ENCODE measurements around the gene NPHP4.

NPHP4 gene

DNA sequence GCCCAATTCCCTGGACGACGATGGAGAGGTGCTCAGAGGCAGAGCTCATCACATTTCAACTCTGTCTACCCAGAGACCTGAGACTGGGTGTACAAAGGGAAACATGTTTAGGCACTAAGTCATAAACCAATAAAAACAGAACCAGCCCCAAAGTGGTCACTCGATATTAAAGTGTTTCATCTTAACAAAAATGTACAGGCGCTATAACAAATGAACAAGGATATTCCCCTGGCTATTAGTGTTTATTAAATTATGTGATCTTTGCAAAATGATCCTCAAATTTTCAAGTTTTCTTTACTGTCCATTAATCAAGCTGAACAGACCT lies 43.6 kb downstream of the NPHP4 start:
- no peak for ATAC-seq

DNA sequence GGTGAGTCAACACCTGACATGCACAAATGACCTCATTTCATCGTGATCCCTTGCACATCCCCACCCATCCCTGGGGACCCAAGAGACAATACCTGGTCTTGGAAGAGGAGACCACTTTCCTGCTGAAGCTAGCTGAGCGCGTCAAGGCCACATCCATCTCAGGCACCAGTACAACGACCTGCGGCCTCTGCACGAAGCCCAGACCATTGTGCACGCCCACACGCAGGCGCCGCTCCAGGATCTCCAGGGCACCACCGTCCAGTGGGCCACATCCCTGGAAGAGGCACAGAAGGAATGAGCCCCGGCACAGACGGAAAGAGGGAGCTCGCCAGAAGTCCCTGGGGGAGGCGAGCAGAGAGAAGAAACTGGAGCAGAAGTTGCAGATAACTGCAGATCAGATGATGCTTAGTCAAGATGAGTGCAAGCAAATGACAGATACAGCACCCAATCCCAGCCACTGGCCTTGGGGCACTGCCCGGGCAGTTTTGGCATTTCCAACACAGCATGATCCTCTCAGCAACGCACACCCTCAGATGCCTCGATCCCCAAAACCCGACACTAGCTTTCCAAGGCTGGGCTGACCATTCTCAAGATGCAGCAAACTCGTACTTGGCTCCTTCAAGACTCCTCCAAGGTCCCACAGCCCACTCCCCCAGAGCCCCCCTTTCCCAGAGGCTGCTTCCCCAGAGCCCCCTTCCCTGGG lies 44.1 kb downstream of the NPHP4 start:
- no peak for ATAC-seq

DNA sequence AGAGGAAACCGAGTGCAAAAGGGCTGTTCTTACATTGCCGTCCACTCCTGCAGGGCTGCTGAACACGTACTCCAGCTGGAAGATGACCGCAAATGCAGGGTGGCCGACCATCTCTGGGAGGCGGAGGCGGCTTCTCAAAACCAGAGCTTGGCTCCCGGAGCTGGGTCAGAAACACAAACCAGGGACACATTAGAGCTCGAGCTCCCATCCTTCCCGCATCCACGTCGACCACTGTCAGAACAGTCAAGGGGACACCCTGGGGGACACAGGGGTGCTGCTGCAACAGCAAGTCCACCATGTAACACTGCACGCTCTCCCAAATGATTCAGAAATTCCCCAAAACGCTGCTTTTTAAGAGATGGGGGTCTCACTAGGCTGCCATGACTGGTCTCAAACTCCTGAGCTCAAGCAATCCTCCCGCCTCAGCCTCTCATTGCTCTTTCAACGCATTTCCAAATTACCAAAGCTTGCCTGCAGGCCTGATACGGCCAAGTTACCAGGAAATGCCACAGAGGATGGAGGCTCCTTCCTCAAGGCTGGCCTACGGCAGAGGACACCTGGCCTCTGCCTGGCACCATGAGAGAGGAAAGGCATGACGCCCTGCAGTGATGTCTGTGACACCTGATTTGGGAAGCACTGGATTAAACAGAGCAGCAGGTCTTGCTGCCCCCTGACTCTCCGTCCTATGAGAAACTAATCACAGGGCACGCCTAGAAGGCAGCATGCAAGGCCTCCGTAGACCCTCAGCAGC lies 45.0 kb downstream of the NPHP4 start:
- no peak for ATAC-seq

DNA sequence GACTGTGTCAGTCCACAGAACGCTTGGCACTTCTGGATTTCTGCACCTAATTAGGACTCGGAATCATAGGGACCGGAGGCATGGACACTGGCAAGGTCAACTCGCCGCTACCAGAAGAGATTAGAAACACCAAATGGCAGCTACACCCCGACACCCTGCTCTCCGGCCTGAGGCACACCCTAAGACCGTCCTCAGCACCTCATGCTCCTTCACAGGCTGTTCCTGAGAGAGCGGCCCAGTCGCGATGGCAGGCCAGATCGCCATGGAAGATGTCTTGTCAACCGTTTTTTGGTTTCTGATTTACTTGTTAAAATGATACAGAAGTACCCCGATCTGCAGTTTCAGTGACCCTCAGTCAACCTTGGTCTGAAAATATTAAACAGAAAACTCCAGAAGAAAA lies 46.8 kb downstream of the NPHP4 start:
- ATAC-seq, result no peak

DNA sequence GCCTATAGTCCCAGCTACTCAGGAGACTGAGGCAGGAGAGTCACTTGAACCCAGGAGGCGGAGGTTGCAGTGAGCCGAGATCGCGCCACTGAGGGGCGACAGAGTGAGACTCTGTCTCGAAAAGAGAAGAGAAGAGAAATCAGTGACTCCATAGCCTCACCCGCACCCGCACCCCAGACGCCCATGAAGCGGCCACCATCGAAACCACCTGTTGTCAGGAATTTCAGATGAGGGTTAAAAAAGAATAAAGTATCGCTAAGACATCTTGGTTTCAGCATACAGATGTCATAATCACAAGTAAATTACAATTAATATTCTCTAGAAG lies 47.4 kb downstream of the NPHP4 start:
- no peak for ATAC-seq

DNA sequence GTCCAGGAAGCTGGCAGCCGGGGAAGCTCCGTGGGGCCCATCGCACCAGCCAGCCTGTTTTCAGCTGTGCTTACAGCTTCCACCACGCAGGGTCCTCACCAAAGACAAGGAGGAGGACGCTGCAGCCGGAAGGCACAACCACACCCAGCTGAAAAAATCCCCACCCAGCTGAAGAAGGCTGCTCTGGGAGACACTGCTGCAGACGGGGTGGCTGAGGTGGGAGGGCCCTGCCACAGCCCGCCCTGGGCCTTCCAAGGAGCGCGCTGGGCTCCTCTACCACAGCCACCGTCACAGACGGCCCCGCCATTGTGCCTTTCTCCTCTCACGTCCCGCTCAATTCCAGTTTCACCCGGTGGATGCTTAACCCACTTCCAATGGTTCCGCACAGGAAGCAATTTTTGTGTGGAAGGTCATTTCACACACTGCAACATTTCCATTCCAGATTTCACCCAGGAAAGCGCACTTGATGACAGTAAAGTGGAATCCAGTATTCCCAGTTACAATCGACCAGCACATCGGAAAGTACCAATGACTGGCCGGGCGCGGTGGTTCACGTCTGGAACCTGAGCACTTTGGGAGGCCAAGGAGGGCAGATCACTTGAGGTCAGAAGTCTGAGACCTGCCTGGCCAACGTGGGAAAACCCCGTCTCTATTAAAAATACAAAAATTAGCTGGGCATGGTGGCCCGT lies 47.9 kb downstream of the NPHP4 start:
- ATAC-seq, result no peak

DNA sequence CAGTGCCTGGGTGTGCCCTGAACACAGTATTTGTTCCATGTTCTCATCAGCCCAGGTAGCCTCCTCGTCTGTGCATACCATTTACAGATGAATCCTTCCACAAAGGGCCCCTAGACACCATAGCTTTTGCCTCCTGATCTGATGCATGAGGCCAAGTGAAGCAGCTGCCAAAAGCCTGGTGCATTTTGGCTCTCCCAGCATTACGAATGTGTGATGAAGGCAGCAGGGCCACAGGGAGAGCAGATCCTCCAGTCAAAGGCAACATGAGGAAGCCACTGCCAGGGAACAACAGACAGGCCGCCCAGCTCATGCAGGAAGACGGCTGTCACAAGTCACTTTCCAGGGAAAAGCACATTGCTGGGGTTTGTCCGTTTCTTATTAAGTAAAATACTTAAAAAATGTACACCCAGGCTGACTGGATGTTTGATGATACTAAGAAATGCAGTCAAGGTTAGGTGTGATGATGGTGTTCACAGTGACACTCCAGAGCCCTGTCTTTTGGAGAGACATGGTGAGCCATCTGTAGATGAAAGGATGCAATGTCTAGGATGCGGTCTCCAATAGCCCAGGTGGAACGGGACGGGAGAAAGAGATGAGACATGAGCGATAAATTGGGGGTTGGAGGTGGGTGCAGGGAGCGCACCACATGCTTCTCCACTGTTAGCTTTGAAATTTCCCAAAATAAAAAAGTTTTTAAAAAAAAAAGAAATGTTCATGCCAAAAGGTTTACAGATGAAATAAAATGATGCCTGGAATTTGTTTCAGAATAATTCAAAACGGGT lies 48.7 kb downstream of the NPHP4 start:
- ATAC-seq, result no peak

DNA sequence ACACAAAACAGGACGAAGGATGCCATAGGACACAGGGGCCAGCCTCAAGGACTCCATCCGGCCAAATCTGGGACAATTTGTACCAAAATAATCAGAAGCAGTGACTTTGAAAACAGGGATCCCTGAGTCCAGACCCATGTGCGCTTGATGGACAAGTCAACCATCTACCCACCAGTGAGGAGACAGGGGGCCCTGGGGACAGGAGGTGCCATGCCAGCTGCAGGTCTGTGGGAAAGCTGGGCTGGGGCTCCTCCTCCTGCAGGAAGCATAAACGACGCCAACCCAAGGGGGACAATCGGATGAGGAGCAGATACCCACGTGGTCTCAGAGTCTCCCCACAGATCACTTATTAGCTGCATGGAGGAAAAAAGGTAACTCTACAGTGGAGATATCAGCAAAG lies 50.6 kb downstream of the NPHP4 start:
- no peak for ATAC-seq

DNA sequence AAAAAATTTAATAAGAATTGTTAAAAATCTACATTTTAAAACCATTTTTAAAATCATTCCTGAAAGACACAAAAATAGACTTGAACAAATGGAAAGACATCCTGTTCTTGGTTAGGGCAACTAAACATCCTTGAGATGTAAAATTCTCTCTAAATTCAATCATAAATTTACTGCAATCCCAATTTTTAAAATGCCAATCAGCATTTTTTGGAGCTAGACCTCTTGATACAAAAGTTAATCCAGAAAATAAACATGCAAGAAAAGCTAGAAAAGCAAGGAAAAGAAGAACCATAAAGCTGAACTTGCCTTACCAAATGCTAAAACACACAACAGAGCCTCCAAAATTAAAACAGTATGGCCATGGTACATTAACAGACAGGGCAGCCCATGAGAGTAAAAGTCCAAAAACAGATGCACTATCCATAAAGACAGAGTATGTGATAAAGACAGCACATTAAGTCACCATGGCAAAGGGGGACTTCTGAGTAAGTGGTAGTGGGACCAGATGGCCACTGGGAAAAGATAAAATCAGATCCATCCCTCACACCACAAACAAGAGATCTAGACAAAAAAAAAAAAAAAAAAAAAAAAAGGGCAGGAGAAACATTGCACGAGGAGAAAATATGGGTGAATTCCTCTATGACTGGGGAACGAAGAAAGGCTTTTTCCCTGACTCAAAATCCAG lies 51.4 kb downstream of the NPHP4 start:
- ATAC-seq, result no peak

DNA sequence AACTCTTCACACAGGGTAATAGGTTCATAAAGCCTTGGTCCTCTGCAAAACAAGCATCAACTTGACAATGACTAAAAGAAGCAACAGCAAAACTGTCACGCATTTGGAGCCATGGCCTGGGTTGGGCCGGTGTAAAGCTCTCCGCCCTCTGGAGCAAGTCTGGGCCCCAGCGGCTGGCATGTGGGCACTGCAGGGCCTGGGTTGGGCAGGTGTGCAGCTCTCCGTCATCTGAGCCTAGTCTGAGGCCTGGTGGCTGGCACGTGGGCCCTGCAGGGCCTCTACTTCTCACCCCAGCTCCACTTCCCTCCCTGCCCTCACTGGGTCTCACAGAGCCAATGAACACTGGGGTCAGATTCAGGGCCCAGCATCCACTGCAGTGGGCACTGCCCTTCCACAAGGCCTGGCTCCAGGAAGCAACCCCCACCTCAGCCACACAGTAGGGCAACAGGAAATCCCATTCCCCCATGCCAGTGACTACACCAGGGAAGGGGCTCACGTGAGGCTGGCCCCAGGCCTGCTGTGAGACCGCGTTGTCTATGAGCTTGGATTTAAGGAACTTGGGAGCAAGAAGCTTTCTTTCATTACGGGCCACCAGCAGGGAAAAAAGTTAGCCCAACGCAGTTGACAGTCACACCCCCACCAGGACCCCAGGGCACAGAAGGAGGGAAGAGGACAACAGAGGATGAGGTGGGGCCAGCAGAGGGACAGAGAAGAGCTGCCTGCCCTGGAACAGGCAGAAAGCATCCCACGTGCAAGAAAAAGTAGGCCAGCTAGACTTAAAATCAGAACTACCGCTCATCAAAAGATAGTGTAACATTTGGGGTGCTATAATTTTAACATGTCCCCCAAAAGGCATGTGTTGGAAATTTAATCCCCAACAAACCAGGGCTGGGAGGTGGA lies 52.7 kb downstream of the NPHP4 start:
- no peak for ATAC-seq

DNA sequence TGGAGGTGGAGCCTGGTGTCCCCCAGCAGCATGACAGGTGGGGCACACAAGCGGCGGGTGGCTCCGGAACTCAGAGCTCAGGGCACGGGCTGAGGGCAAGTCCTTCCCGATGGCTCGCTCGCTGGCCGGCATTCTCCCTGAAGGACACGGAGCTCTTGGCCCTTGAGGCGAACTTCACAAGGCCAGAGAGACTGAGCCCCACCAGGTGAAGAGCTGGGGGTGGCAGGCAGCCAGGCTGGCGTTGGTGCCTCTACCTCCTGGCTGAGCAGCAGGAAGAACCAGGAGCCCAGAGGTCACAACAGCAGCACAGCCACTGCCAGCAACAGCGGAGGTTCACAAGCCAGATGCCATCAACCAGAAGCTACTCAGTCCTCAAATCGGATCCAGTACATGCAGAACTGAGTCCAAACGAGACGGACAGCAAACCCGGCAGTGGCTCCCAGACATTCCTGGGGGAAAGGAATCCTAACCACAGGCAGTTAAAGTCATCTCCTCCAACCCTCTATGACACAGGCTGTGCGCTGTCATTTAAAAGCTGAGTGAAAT lies 54.1 kb downstream of the NPHP4 start:
- no peak for ATAC-seq

DNA sequence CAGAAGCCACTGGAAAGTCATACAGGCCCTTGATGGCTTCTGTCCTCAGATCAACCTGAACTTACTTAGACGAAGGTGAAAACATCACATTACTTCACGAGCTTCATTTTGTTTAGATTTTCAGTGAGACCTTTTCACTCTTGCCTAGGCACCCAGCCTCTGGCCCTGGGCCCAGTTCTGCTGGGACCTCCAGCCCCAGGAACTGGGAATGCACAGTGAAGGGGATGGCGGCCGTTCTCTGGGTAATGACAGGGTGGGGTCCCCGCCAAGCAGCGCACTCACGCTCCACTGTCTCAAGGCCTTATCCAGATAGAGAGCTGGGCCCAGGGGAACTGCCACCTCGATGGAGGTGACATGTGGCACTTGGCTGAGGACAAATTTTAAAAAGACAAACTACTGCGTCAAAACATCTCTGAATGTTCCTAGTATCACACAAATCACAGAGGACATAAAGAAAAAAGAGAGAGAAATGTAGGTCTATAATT lies 54.8 kb downstream of the NPHP4 start:
- no peak for ATAC-seq

DNA sequence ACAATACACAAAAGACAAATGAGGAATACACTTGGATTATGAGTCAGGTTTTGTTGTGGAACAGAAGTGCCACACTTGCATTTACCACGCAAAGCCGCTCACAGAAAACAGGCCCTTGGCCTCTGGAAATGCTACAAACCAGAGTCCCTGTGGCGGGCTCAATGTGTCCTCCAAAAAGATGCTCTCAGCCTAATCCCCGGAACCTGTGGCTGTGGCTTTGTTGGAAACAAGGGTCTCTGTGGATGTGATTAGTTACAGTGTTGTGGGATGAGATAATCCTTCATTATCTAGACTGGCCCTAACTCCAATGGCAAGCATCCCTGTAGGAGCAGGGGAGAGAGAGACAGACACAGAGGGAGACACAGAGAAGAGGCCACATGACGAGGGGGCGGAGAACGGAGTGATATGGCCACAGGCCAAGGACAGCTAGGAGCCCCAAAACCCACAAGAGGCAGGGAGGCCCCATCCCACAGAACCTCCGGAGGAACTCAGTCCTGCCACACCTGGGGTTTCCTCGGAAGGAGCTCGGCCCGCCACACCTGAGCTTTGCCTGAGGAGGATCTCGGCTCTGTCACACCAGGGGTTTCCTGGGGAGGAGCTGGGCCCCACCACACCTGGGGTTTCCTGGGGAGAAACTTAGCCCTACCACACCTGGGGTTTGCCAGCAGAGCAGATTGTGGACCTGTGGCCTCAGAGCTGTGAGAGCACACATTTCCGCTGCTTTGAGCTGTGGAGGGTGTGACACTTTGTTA lies 55.4 kb downstream of the NPHP4 start:
- ATAC-seq, result no peak

DNA sequence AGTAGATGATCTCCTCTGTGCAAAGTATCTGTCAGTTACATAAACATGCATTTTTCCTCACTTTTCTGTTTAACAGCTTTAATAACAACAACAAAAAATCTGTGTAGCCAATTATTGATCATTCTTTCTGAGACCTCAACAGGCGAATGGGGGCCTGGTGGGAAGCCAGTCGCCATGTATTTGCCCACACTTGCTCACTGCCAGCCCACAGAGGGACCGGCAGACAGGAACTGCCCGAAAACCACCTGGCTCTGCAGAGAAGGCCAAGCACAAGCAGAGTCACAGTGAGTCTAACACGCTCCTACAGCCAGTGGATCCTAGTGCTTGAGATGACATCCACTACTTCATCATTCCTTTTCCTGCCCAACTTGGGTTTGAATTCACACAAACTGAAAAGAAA lies 56.1 kb downstream of the NPHP4 start:
- ATAC-seq, result no peak

DNA sequence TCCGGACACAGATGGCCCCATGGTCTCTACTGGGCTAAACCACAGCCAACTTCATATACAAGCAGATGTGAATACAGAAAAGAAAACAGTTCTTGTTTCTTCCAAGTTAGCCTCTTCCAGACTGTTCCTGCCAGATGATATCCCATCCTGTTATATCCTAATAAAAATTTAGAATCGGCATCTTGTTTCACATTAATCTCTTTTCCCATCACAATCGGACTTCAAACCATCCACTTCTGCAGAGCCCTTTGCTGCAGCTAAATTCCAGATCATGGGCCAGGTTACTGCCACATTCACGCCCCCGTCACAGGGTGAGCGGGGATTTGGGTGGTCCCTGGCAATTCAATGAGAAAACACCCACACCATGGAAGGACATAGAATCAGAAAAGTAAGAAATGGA lies 57.2 kb downstream of the NPHP4 start:
- ATAC-seq, result no peak

DNA sequence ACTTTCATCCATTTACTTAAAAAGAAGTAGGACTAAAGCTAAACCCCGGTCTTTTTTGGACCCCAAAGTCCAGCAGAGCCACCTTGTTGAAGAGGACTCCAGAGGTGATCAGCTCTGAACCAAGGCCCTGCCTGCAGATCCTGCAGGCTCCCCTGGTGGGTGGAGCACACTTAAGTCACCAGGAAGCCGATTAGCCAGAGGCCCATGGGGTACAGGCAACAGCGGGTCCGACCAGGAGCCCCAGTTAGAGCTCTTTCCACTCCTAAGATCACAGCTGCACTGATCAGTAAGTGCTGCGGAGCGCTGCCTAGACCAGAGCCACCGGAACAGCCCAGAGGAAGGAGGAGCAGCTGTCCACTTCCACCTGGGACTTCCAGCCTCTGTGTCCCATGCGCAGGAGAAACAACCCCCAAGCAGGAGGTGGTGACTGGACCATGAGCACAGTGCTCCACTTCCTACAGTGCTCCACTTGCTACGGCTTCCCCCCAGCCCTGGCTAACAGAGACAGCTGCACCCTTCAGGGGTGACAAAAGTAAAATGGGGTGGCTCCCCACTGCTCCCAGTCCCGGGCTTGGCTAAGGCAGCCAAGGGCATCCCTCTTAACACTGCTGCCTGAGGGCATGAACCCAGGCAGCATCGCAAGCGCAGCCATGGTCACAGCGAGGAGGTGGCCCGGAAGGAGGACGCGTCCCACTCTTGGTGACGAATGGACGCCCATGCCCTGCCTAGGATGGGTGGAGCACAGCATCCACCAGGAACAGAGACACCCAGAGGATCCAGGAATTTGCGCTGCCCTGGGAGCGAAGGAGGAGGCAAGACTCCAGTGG lies 58.0 kb downstream of the NPHP4 start:
- ATAC-seq, result no peak

DNA sequence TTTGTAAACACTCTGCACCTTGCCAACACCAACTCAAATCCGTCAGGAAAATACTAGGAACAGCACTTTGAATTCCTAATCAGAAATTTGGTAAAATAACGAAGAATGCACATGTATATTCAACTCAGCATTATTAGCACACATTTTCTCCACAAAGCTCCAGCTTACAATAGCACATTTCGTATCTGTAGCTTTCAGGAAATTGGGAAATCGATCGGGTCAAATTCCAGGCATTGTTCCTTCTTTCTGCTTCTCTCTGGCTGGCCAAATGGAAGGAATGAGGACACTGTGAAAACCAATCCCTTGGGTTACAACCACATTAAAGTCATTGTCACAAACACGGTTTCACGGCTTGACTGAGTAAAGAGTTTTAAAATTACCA lies 58.6 kb downstream of the NPHP4 start:
- ATAC-seq, result no peak

DNA sequence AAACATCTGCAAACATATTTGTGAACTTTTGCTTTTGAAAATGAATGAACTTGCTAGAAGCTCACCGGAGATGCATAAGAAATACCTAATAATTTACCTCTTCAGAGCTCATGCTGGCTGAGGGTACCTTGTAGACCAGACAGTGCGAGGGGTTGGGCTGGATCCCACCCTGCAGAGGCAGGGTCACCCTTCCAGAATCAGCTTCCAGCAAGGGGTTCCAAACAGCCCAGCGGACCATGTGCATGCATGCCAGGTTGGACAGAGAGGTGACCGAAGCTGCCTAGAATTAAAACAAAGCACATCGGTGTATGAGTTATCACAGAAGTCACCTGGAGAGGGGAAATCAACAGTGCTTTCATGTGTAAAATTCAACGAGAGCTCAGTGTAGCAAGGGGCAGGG lies 59.2 kb downstream of the NPHP4 start:
- ATAC-seq, result no peak

DNA sequence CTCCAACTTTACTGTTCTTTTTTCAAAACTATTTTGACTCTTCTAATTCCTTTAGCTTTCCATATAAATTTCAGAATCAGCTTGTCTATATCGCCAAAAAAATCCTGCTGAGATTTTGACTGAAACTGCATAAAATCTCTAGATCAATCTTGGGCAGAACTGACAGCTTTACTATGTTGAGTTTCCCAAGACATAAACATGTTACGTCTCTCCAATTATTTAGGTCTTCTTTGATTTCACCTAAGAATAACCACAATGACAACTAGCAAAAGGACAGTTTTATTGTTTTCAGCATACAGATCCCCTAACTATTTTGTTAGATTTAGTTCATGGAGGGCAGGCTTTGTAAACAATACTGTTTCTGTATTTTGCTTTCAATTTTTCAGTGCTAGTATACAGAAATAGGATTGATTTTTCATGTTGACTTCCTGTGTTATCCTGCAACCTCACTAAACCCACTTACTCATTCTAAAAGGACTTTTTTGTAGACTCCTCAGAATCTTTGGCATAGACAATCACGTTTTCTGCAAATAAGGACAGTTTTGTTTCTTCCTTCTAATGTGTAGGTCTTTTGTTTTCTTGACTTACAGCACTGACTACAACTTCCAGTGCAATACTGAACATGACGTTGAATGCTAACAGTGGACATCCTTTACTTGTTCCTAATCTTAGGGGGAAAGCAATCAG lies 63.4 kb downstream of the NPHP4 start:
- ATAC-seq, result no peak

Data from activated CD4-positive, CD25-positive, alpha-beta regulatory T cell treated with anti-CD3 and anti-CD28 coated beads, Interleukin-2, amount 50 U/mL, for 24 hours (primary cell).